Stimulated activated naive CD8-positive, alpha-beta T cell treated with anti-CD3 and anti-CD28 coated beads, Interleukin-15, Interleukin-2, amounts not matched to agents 100 U/mL and 50 U/mL, for 24 hours (primary cell): ENCODE results near the gene ADGRE3.
"Not testable (repeated sequence)": the region's sequence is repeated elsewhere in the genome, so short reads cannot be mapped to it uniquely, and the experiment has no call there.

ENCODE experiments used
- ATAC-seq: fragments of 150-1000 bp; cut with Tn5 transposase; one replicate; pipeline ENCODE4 v1.10.0; 2021
- DNase-seq: peaks from one replicate; pipeline ENCODE4 v3.0.0; 2021

Gene ADGRE3

DNA sequence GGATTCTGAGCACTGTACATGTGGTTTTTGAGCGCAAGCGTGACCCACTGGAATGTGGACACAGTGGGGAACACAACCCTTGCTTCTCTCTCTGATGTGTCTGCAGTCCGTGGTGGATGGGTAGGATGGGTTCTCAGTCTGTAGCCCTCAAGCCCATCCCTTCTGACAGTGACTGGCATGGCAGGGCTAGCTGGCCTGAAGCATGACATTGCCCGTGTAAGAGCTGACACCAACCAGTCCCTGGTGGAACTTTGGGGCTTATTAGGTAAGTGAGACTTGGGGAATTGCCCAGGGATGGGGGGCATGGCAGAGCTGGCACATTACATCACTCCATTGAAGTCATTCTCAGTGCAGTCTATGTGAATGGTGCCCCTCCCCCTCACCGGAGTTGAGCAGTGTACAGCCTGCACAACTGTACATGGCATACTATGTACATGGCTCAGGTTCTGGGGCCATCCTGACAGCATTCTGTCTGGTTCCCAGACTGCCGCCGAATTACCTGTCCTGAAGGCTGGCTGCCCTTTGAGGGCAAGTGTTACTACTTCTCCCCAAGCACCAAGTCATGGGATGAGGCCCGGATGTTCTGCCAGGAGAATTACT lies 75.0 kb downstream of the ADGRE3 start:
- no peak for DNase-seq
- no peak for ATAC-seq

DNA sequence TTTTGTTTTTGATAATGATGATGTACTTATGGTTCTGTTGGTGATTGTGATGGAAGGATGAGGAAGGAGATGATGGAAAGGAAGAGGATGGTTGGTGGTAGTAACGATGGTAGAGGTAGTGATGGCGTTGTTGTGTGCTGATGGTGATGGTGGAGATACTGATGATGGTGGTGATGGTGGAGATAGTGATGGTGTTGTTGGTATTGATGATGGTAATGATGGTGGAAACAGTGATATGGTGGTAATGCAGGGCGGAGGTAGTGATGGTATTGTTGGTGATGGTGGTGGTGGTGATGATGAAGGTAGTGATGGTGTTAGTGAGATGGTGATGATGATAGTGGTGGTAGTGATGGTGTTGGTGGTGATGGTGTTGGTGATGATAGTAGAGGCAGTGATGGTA lies 79.1 kb downstream of the ADGRE3 start:
- DNase-seq (no peak), ATAC-seq (no peak)

DNA sequence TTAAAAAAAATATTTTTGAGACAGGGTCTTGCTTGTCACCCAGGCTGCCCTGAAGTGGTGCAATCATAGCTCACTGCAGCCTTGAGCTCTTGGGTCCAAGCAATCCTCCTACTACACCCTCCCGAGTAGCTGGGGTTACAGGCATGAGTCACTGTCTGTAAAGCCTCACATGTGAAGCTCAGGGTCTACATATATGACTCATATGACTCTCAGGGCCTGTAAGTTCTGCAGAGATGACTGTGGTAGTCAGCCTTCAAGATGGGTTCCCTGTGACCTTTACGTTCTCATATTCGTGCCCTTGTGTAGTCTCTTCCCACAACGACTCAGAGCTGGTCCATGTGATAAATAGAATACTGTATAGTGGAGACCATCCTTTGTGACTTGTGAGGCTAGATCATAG lies 85.2 kb downstream of the ADGRE3 start:
- not testable (repeated sequence) for DNase-seq
- peak; percentile 72 for ATAC-seq

DNA sequence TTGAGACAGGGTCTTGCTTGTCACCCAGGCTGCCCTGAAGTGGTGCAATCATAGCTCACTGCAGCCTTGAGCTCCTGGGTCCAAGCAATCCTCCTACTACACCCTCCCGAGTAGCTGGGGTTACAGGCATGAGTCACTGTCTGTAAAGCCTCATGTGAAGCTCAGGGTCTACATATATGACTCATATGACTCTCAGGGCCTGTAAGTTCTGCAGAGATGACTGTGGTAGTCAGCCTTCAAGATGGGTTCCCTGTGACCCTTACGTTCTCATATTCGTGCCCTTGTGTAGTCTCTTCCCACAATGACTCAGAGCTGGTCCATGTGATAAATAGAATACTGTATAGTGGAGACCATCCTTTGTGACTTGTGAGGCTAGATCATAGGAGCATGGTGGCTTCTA lies 89.5 kb downstream of the ADGRE3 start:
- DNase-seq (peak; percentile 45), ATAC-seq (peak; percentile 95)

DNA sequence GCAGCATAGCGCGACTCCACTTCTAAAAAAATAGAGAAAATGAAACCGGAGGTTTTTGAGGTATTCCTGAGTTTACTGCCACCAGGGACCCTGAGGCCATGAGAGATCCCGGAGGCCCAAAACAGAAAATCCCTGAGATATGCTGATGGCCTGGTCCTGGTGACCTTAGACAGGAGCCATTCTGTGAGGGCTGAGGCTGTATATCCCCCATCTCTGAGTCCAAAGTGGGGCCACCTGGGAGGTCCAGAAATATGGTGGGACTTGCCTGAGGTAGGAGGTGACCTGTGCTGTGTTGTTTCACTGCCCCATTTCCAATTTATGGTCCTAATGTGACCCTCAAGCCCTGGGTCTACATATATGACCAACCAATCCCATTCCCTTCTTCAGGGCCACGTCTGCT lies 90.3 kb downstream of the ADGRE3 start:
- ATAC-seq, DNase-seq: not testable (repeated sequence)

DNA sequence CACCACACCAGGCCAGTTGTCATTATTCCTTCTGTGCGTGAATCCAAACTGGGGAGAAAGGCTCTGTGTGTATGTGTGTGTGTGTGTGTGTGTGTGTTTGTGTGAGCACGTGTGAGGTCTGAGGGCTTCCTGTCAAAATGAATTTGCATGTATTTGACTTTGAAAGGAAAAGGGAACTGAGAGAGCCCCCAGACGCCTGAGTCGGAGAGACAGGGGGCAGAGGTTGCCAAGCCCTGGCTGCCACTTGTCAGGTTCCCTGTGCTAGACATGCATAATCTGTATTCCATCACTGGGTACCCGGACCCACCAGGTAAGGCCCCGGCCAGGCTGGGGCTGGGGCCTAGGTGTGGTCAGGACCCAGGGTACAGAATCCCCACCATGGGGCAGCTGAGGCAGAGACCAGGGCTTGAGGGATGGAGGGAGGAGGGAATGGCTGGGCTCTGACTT lies 91.7 kb downstream of the ADGRE3 start, which contains the start of gene CLEC17A:
Gene CLEC17A (plus strand): TSS at position 191 of the 447 bp plus-strand sequence. CDS start 77 bp downstream, at position 268.
- DNase-seq (no peak), ATAC-seq (no peak)

DNA sequence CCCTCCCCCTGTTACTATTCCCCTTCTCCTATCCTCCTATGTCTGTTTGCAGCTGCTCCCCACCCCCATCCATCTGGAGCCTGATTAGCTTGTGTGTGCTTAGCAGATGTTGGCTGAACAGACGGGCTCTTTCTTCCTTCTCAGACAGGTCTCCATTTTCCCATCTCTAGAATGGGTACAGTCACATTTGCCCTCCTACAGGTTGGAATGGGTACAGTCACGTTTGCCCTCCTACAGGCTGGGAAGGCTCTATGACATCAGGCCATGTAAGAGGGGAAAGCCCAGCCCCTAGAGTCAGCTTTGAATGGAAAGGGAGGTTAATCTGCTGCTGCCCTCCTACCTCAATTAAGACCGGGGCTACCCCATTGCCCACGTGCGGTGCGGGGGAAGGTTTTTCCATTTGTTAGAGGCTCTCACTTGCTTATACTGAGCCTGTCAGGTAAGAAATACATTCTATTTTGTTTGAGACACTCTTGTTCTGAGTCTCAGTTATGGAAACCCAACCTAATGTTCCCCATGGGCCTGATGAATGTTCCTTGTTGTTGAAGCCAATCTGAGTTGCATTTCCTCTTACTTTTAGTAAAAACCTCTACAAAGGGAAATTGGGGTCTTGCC lies 93.9 kb downstream of the ADGRE3 start:
- ATAC-seq: peak; percentile 41
- peak; percentile 77 for DNase-seq

DNA sequence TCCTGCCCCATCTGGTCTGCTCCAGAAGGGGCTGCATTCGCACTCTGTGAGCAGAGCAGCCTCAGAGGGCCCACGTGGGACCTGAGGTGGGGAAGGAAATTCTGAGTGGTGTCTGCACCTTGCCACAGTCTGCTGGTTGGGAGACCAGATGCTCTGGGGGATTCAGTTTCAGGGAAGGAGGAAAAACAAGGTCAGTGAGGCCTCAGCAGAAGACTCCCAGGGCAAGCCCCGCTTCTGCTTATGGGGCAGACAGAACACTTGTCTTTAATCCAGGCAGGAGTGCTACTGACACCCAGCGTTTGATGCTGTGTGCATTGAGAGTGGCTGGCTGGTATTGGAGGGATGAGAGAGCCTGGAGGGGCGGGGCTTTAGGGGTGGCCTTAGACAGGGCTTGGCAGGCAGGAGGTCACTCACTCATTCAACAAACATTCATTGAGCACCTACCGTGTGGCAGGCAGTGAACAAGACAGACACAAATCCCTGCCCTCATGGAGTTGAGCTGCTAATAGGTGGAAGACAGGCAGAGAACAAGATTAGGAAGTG lies 96.7 kb downstream of the ADGRE3 start:
- DNase-seq (peak; percentile 60), ATAC-seq (peak; percentile 70)

DNA sequence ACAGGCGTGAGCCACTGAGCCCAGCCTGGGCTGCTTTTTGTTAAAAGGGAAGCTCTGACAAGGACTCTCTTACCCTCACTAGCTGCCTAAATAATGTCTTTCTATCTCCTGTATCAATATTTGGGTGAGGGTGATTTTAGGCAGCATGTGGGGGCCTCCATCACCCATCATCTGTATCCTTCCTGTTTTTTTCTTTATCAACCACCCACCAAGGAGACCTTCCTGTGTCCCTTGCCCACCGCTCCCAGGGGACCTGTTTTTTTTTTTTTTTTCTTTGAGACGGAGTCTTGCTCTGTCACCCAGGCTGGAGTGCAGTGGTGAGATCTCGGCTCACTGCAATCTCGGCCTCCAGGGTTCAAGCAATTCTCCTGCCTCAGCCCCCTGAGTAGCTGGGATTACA lies 97.4 kb downstream of the ADGRE3 start:
- ATAC-seq (no peak), DNase-seq (no peak)

DNA sequence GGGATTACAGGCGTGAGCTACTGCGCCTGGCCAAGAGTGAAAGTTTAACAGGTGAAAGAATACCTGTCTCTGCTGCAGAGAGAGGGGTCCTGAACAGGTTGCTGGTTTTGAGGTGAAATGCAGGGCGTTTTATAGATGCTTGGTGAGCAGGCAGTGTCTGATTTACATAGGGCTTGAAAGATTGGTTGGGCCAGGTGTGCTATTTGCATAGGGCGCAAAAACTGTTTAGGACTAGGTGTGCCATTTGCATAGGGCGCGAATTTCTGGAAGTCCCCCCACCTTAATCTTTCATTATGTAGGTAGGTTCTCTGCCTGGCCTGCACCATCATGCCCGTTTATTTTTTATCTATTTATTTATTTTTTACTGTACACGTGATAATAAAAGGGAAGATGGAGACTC lies 98.3 kb downstream of the ADGRE3 start:
- no peak for ATAC-seq
- DNase-seq: no peak

DNA sequence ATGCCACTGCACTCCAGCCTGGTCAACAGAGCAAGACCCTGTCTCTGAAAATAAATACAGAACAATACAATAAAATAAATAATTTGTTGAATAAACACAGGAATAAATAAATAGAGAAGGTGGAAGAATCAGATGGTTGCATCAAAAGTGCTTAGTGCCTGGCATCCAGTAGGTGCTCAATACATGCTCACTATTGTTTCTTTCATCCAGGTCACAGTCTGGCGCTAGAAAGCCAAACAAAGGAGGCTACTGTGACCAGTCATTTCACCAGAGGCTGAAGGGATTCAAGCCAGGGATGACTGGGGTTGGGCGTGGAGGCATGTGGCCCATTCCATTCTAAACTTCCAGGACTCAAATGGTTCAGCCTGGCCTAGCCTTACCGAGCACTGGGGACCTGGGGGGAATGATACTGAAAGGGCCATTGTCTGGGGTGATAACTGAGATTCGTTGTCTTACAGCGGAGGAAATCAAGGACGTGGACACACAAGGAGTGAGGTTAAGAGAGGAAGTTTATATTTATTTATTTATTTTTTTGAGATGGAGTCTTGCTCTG lies 99.1 kb downstream of the ADGRE3 start:
- ATAC-seq: no peak
- no peak for DNase-seq

DNA sequence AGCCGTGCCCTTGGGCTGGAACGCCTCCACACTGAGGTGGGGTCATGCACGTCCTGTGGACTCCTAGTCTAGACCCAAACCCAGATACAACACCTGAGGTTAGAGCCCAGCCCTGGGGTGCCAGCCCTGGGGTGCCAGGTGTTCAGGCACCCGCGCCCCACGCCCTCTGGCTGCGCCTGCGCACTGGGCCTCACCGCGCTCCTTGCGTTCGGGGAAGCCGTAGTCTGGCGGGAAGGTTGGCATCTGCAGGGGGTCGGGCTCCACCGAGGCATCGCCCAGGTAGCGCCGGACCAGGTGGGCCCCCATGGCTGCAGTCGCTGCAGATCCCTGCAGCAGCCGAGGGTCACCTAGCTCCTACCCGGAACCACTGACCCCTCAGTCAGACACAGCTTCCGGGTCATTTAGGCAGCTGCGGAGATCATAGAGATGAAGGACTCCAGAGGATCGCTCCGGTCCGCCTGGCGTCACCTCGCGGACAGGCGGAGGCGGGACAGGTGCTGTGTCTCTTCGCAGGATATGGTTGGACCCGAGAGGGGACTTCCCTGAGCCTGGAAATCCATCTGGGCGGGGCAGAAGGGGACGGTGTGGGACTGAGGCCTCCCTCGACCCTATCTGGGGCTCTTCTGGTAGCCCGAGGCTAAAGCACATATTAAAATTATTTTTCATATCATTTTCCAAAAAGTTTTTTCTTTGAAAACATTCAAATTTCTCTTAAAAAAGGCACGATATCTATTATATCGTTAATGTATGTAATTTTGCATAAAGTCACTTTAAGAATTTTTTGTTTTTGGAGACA lies 102.8 kb downstream of the ADGRE3 start, which contains the start of gene NDUFB7:
Gene NDUFB7 (minus strand): TSS at position 372 of the 796 bp plus-strand sequence. CDS start 66 bp downstream, at position 306.
- peak; percentile 97 for ATAC-seq

DNA sequence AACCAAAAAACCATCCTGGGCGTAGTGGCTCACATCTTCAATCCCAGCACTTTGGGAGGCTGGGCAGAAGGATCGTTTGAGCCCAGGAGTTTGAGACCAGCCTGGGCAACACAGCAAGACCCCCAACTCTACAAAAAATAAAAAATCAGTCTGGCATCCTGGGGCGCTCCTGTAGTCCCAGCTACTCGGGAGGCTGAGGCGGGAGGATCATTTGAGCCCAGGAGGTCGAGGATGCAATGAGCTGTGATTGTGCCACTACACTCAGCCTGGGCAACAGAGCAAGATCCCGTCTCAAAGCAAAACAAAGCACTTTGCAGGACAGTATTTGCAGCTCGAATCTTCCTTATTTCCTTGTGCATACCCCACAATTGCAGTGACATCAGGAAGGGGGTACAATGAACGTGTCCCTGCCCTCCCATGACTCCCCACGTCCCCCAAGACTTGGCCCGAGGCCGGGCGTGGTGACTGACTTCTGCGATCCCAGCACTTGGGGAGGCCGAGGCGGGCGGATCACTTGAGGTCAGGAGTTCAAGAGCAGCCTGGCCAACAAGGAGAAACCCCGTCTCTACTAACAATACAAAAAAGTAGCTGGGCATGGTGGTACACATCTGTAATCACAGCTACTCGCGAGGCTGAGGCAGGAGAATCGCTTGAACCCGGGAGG lies 103.6 kb downstream of the ADGRE3 start:
- ATAC-seq: no peak

More for the DNA sequence above, 102.8 kb downstream of the ADGRE3 start, which contains the start of gene NDUFB7:
- peak; percentile 92 for DNase-seq

More for the DNA sequence above, 103.6 kb downstream of the ADGRE3 start:
- DNase-seq: no peak
